Endothelial cell of umbilical vein (primary cell): ENCODE results near the gene PANK3. TPM values are rescaled to one million over a fixed set of nuclear protein-coding genes. Genes with fewer than 3 reads are reported as not detected.

Source experiments
- BruUV-seq: library from RNA; stranded (reverse); fragments of 400-500 nt; replicated peaks from 2 replicates; lab custom pipeline; 2021; lab: Mats Ljungman, UMichigan
- CTCF ChIA-PET: fragments of 300-600, 350-600 bp; sonication (Branson Sonifier 250); formaldehyde crosslinking; loops from one replicate; lab custom pipeline; 2021; ENCODE audit warnings: antibody characterized with exemption, inconsistent platforms; lab: Charles Lee
- POLR2A ChIA-PET: fragments of 300-600, 350-600 bp; sonication (Branson Sonifier 250); formaldehyde crosslinking; loops from one replicate; lab custom pipeline; 2021; ENCODE audit warnings: antibody characterized with exemption, inconsistent platforms; lab: Charles Lee
- DNase-seq: peaks from one replicate; pipeline ENCODE4 v3.0.0-alpha.2; 2011; ENCODE audit warnings: low read depth, low spot score
- FAIRE-seq: peaks from 2 replicates; lab custom pipeline; 2011; peaks lifted over from hg19 to GRCh38; lab: Jason Lieb, UNC
- H2AFZ ChIP-seq: 2 replicates; pipeline ENCODE4 v1.6.0; 2012; ENCODE audit warnings: low read depth, low read length, control low read depth, inconsistent platforms
- H3K27ac ChIP-seq: 2 replicates; pipeline ENCODE4 v1.5.1; 2011; ENCODE audit warnings: low read depth, mild to moderate bottlenecking, control low read depth, low read length, moderate library complexity; ENCODE audit not compliant: insufficient read depth
- H3K27me3 ChIP-seq, 2 experiments: 2 replicates each; pipeline versions ENCODE4 v1.6.0 to v1.6.1; 2011; ENCODE audit warnings: low read length in 2 of 2, mixed read lengths in 1 of 2; ENCODE audit not compliant: control insufficient read depth in 2 of 2, insufficient read depth in 2 of 2
- H3K36me3 ChIP-seq, 2 experiments: 2 replicates in 1 of 2; 3 replicates in 1 of 2; pipeline ENCODE4 v1.5.1; 2011; ENCODE audit warnings: low read length in 2 of 2, mild to moderate bottlenecking in 1 of 2, moderate library complexity in 1 of 2; ENCODE audit not compliant: control insufficient read depth in 2 of 2, insufficient read depth in 2 of 2; ENCODE audit errors: extremely low read depth in 1 of 2
- H3K4me1 ChIP-seq: 3 replicates; pipeline ENCODE4 v1.5.1; 2011; ENCODE audit warnings: mild to moderate bottlenecking, low read length; ENCODE audit not compliant: control insufficient read depth, insufficient read depth; ENCODE audit errors: extremely low read depth
- H3K4me2 ChIP-seq: 2 replicates; pipeline ENCODE4 v1.6.1; 2011; ENCODE audit warnings: low read length, control low read depth, mixed read lengths; ENCODE audit not compliant: insufficient read depth
- H3K4me3 ChIP-seq, 3 experiments: fragments of 200-600 bp in 1 of 3; sonication (generic), shearing (Covaris generic) in 1 of 3; replicated peaks in 1 of 3; 2 replicates each; pipeline ENCODE4 v1.5.1; 2011 to 2016; ENCODE audit warnings: control low read depth in 3 of 3, low read length in 3 of 3, mild to moderate bottlenecking in 2 of 3, inconsistent platforms in 1 of 3, low read depth in 1 of 3, moderate library complexity in 1 of 3; ENCODE audit not compliant: insufficient read depth in 1 of 3
- H3K79me2 ChIP-seq: 2 replicates; pipeline ENCODE4 v1.6.0; 2012; ENCODE audit warnings: low read length, inconsistent platforms; ENCODE audit not compliant: control insufficient read depth, insufficient read depth
- H3K9ac ChIP-seq: replicated peaks from 2 replicates; pipeline ENCODE3; 2011; ENCODE audit warnings: low read length, control low read depth; ENCODE audit not compliant: insufficient read depth; ENCODE audit errors: extremely low read depth
- H3K9me1 ChIP-seq: replicated peaks from 3 replicates; pipeline ENCODE4 v1.6.0; 2011; ENCODE audit warnings: mild to moderate bottlenecking, low read length; ENCODE audit not compliant: control insufficient read depth, insufficient read depth; ENCODE audit errors: extremely low read depth
- H3K9me3 ChIP-seq: replicated peaks from 2 replicates; pipeline ENCODE4 v1.5.1; 2012; ENCODE audit warnings: low read length, inconsistent platforms; ENCODE audit not compliant: control insufficient read depth, insufficient read depth
- H4K20me1 ChIP-seq: replicated peaks from 2 replicates; pipeline ENCODE3; 2011; ENCODE audit warnings: mild to moderate bottlenecking, low read length; ENCODE audit not compliant: control insufficient read depth, insufficient read depth; ENCODE audit errors: extremely low read depth
- EZH2 ChIP-seq: IDR thresholded peaks from 2 replicates; pipeline ENCODE4 v1.6.1; 2012; ENCODE audit warnings: borderline replicate concordance, low read depth, mild to moderate bottlenecking, moderate library complexity, low read length, inconsistent platforms; ENCODE audit not compliant: severe bottlenecking
- GATA2 ChIP-seq: IDR thresholded peaks from 2 replicates; pipeline ENCODE4 v1.7.0; 2011; ENCODE audit warnings: low read depth, mild to moderate bottlenecking, moderate library complexity, mixed read lengths, low read length; ENCODE audit not compliant: insufficient read length, insufficient read depth
- JUN ChIP-seq: IDR thresholded peaks from 2 replicates; pipeline ENCODE4 v1.6.1; 2011; ENCODE audit warnings: borderline replicate concordance, low read depth; ENCODE audit not compliant: insufficient read length, insufficient read depth
- POLR2A ChIP-seq: IDR thresholded peaks from 2 replicates; pipeline ENCODE4 v1.6.1; 2012; ENCODE audit warnings: low read depth, mild to moderate bottlenecking, control low read depth, low read length
- dilution Hi-C: fragments of 300-500 bp; cut with MboI; formaldehyde crosslinking; loops from one replicate; pipeline ENCODE4 v1.15.0; 2019; ENCODE audit warnings: low sequenced_read_pairs; ENCODE audit not compliant: extremely low pct_ligation_motif_present
- intact Hi-C: fragments of 100-400 bp; cut with micrococcal nuclease; formaldehyde crosslinking; loops from one replicate; pipeline ENCODE4 v1.10.0; 2022
- polyA plus RNA-seq, 4 experiments: library from polyadenylated mRNA; depleted of rRNA in 3 of 4; stranded (reverse) in 3 of 4; unstranded in 1 of 4; fragments of >200 nt; gene quantifications; 2 replicates each; pipeline versions ENCODE4 v1.2.1 to v1.2.3, GENCODE V29; 2011 to 2012; ENCODE audit warnings: missing spikeins in 1 of 4
- total RNA-seq: library from RNA; stranded (reverse); gene quantifications from 2 replicates; pipeline ENCODE4 v1.2.3, GENCODE V29; 2021
- TF ChIP-seq, protein P1 (sequence below): IDR thresholded peaks from 2 replicates; pipeline ENCODE4 v1.6.1; 2011; ENCODE audit not compliant: insufficient read depth, insufficient read length
- TF ChIP-seq, protein P2 (sequence below), 2 donors: IDR thresholded peaks; 1 replicate in 1 of 2; 2 replicates in 1 of 2; pipeline ENCODE4 v1.5.1; 2011; ENCODE audit warnings: low read length in 2 of 2, mild to moderate bottlenecking in 2 of 2, moderate library complexity in 2 of 2, control low read depth in 1 of 2, inconsistent platforms in 1 of 2, low read depth in 1 of 2; ENCODE audit not compliant: insufficient read depth in 1 of 2; ENCODE audit errors: extremely low read depth in 1 of 2

The PANK3 gene
- total and polyA plus RNA-seq, 2 donors (not counting 3 experiments of a cell fraction or from before 2014, with no cell fraction given), result 8.1 to 78.8 TPM

DNA sequence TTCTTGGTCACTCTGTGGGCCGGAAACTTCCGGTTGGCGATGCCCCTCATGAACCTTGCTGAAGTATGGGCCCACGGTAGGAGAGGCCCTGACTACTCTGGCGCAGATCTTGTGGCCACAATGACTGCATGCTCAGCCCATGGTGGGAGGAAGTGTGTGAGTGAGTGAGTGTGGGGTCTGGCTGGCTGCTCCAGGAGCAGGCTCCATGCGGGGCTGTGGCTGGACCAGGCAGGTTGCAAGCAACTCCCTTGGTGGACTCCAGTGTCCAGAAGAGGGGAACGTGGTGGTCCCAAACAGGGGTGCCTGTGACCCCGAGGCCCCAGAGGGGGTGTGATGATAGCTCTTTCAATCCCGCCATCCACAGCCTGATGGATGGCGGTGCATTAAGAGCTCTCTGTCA lies 35.5 kb upstream of the PANK3 start:
- TF ChIP-seq, protein P1, sequence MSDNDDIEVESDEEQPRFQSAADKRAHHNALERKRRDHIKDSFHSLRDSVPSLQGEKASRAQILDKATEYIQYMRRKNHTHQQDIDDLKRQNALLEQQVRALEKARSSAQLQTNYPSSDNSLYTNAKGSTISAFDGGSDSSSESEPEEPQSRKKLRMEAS, result no peak
- TF ChIP-seq GATA2 (no peak), EZH2 (no peak), JUN (no peak), POLR2A (no peak)
- dilution Hi-C loops (no loop called here), intact Hi-C loops (no loop called here)
- Histone ChIP-seq H3K27ac (no peak overlapping the region), H3K4me3 (no peak overlapping the region), H3K9ac (no peak overlapping the region), H4K20me1 (no peaks in the 10 kb centered on the region), H3K36me3 (no peaks in the 10 kb centered on the region), H3K9me3 (no peaks in the 10 kb centered on the region), H3K4me1 (no peaks in the 10 kb centered on the region), H2AFZ (no peak overlapping the region), H3K27me3 (no peaks in the 10 kb centered on the region), H3K4me2 (no peak overlapping the region), H3K9me1 (no peaks in the 10 kb centered on the region), H3K79me2 (no peaks in the 10 kb centered on the region)
- FAIRE-seq (no peak), DNase-seq (no peak)
- BruUV-seq, result no TSS peak
- ChIA-PET CTCF (no interaction called here), POLR2A (no interaction called here)

DNA sequence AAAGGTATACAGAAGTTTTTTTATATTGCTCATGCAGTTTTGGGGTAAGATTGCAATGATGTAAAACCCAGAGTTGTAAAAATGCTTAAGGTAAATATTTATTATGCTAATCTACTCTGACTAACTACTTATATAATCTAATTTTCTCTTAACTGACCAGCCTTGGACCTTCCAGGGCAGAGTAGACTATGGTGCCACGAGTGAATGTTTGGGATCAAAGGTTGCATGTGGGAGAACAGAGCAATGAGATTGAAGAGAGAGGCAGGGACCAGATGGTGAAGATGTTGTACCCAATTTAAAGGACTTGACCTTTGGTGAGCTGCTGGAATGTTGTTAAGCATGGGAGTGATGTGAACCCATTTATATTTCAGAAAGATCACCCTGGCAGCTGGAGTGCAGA lies 34.8 kb upstream of the PANK3 start:
- H2AFZ ChIP-seq, result no peak overlapping the region
- no peaks in the 10 kb centered on the region for H3K4me1 ChIP-seq
- H3K36me3 ChIP-seq, result no peaks in the 10 kb centered on the region
- no TSS peak for BruUV-seq
- H3K27me3 ChIP-seq, result no peaks in the 10 kb centered on the region
- H3K9me1 ChIP-seq, result no peaks in the 10 kb centered on the region
- POLR2A ChIA-PET, result no interaction called here
- CTCF ChIA-PET, result no interaction called here
- no peaks in the 10 kb centered on the region for H3K9me3 ChIP-seq
- no peak for DNase-seq
- H3K4me2 ChIP-seq, result no peak overlapping the region
- H3K4me3 ChIP-seq, result no peak overlapping the region
- FAIRE-seq, result no peak
- H3K9ac ChIP-seq, result no peak overlapping the region
- dilution Hi-C loops (no loop called here), intact Hi-C loops (no loop called here)
- H4K20me1 ChIP-seq, result no peaks in the 10 kb centered on the region
- no peaks in the 10 kb centered on the region for H3K79me2 ChIP-seq
- TF ChIP-seq, protein P2, sequence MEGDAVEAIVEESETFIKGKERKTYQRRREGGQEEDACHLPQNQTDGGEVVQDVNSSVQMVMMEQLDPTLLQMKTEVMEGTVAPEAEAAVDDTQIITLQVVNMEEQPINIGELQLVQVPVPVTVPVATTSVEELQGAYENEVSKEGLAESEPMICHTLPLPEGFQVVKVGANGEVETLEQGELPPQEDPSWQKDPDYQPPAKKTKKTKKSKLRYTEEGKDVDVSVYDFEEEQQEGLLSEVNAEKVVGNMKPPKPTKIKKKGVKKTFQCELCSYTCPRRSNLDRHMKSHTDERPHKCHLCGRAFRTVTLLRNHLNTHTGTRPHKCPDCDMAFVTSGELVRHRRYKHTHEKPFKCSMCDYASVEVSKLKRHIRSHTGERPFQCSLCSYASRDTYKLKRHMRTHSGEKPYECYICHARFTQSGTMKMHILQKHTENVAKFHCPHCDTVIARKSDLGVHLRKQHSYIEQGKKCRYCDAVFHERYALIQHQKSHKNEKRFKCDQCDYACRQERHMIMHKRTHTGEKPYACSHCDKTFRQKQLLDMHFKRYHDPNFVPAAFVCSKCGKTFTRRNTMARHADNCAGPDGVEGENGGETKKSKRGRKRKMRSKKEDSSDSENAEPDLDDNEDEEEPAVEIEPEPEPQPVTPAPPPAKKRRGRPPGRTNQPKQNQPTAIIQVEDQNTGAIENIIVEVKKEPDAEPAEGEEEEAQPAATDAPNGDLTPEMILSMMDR (IDR thresholded peaks at IDR 0.05; ENCODE audit: extremely low read depth in 1 of 2, insufficient read depth in 1 of 2, low read depth in 1 of 2, low read length in 2 of 2), result no peak
- no peak overlapping the region for H3K27ac ChIP-seq
